Activated CD8-positive, alpha-beta memory T cell treated with anti-CD3 and anti-CD28 coated beads, Interleukin-2, amount 50 U/mL, for 4 hours (primary cell): ENCODE measurements around the gene ATP8A2.

Experiments used
- DNase-seq: peaks from one replicate; pipeline ENCODE4 v3.0.0-alpha.2; 2020

Gene ATP8A2

DNA sequence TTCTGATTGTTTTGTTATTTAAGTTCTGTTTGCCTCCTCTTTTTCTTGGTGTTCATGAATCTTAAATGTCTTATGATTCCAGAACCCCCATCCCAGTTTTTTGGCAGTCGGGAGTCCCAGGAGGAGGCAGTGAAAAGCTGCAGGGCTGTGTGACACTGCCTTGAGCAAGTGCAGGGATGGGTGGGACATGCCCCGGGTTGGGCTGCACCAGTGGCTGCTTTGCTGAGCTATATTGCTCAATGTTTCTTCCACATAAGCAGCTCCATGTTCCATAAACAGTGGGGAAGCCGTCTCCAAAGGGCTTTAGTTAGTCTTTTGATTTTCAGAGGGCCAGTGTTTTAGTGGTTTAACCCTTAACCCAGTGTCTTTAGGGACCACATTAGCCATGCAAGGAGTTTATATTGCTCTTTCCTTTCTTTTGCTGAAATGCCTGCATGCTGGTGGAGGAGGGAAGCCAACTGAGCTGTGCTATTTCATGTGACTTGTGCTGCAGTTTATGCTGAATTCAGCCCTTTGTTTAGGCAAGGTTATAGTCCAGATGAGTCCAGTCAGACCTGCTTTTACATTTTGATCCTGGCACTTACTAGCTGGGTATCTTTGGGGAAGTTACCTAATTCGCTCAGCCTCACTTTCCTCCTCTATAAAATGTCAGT lies 13.1 kb downstream of the ATP8A2 start:
- no peak for DNase-seq

DNA sequence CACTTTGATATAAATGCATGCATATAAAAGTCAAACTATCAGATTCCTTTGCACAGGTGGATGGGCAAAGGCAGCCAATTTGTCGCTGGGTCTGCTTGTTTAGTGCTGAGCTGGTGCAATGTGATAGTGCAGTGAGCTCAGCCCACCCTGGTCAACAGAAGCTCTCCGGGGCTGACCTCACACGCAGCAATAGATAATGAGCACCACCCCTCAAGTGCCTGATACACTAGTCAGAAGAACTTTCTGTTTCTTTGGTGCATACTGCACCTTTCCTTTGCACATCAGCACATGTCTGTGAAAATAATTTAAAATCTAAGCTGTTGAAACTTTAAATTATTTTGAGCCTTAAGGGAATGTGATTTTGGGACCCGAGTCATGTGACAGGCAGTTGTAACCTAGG lies 20.2 kb downstream of the ATP8A2 start:
- no peak for DNase-seq

DNA sequence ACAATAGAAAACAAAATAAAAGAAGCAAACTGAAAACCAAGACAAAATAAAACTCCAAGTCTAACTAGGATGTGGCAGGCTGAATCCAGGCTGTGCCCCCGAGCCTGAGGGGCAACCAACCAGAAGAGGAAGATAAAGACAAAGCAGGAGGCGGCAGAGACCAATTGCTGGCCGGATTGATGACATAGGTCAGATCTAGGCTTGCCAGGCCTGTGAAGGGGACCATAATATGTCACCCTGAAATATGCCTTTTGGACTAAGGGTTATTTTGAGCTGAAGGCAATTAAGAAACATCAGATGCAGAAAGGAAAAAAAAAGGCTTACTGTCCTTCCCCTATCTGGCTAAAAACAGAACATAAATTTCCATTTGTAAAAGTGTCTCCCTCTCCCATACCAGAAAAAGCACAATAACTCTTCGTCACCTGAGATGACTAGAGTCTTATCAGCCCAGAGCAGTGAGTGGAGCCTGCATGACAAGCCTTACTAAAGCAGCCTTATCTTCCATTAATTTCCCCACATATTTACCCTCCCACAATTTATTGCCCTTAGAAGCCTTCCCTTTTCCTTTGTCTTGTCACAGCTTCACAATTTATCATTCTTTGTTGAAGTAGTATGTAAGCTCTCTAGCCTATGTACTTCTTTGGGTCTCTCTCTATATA lies 22.8 kb downstream of the ATP8A2 start:
- no peak for DNase-seq

DNA sequence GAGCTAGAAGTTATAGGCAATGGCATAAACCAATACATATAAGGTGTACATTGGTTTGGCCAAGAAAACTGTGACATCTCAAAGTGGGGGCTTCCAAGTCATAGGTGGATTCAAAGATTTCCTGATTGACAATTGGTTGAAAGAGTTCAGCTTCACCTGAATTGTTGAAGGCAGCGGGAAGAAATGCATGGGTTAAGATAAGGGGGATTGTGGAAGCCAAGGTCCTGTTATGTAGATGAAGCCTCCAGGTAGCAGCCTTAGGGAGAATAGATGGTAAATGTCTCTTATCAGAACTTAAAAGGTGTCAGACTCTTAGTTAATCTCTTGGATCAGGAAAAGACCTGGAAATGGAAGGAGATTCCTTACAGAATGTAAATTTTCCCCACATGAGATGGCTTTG lies 26.0 kb downstream of the ATP8A2 start:
- no peak for DNase-seq

DNA sequence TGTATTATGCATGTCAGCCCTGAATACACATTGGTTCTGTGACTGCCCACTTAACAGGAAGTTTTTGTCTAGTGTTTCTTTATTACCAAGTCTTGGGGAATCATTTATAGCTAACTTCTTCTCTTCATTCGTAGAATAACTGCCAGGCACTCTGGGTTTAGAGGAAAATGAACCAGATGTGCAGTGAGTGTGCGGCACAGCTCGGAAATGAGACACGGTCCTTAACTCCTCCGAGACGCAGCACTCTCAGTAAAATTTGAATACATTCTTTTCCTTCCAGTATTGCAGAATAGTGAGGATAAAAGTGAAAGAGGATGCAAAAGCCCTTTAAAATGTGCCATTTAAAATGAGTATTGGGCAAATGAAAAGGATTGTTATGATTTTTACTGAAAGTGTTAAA lies 29.2 kb downstream of the ATP8A2 start:
- DNase-seq = no peak

DNA sequence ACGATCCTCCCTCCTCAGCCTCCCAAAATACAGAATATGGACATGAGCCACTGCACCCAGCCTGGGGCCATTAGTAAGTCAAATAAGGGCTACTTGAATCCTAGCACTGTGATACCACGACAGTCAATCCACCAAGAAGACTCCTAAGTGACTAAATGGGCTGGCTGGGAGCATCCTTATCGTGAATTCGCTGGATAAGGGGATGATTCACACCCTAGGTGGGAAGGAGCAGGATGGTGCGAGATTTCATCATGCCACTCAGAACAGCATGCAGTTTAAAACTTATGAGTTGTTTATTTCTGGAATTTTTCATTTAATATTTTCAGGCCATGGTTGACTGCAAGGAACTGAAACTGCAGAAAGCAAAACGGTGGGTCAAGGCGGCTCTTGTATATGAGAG lies 30.2 kb downstream of the ATP8A2 start:
- no peak for DNase-seq

DNA sequence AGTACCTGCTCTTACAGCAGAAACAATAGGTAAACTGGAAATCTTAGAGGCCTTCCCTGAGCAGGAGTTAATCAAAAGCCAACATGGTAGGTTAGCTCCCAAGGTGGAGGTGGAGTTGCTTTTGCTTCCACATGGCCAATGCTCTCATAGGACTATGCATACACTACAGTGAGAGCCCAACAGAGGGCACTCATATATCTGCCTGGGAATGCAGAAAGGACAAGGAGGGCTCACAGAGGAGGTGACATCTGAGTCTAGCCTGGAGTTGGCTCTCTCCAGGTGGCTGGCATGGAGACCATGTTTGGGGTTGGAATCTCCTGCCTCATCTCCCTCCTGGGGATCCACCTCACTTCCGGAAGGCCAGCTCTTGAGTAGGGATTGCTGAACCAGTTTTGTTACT lies 34.6 kb downstream of the ATP8A2 start:
- no peak for DNase-seq

DNA sequence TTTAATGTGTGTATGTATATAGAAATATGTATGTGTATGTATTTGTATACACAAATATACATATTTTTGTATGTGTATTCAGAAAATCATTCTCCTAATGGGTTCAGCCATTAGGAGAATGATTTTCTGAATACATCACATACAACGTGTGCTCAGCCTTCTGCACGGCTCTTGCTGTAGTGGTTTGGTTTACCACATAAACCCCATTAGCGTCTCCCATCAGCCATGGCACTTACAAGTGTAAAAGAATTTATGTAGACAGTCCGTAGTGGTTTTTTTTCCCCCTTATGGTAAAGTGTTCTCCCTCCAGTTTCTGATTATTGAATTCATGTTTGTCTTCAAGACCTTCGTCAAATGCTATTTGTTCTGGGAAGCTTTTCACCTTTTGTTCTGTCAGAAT lies 38.2 kb downstream of the ATP8A2 start:
- no peak for DNase-seq

DNA sequence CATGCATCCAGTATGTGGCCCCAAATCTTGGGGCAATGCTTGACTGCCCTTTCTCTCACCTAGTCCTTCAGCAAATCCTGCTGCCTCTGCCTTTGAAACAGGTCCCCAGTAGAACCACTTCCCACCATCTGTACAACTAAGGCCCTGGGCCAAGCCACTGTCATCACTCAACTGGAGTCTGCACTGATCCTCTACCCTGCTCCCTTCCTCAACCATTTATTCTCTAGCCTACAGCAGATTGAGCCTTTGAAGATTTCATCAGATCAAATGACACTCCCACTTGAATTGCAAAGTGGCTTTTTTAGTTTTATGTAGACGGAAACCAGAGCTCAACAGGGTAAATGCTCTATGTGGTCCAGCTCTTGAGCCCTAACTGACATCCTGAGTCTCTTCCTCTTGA lies 43.5 kb downstream of the ATP8A2 start:
- DNase-seq = no peak

DNA sequence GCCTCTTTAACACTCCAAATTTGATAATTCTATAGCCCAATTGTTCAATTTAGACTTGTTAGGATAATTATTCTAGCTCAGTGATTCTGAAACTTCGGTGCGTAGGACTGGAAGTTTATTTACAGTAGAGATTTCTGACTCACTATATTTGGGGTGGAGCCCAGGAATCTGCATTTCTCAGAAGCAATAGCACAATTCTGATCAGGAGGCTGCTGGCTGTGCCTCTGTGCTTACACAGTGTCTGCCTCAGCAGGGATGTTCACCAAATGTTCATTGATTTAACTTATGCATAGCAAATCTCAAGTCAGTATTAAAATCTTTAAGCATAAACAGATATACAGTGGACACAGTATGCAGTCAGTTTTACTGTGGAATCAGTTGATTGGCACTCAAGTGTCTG lies 45.8 kb downstream of the ATP8A2 start:
- DNase-seq = no peak

DNA sequence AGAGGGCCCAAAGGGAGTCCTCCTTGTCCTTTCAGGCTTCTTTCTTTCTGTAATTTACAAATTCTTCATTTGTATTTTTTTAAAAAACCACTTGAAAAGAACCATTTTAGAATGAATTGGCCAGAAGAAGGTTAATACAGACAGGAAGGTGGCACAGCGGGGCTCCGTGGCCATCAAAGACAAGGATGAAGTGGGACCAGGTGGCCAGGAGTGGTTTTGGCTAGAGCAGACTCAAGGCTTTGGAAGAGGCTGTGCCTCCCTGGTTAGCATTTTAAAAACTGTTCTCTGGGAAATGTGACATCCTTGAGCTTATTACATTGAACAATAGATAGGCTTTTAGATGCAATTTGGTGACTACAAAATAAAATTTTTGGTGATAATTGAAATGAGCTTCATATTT lies 48.4 kb downstream of the ATP8A2 start:
- DNase-seq = no peak

DNA sequence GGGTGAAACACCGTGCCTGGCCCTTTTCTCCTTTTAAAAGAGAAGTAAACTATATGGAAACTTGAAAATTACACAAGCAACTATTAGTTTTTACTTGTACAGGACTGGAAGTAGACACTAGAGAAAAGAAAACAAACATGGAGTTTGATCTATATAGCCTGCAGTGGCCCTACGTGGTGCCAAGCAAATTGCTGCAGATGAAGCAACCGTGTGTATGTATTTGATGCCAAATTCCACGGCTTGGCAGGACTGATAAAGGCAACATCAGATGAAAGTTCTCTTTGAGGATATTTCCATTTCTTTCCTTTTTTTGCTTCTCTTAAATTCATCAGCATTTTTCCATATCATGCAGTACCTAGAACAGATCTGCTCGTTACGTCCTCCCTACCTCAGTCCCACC lies 49.8 kb downstream of the ATP8A2 start:
- no peak for DNase-seq

DNA sequence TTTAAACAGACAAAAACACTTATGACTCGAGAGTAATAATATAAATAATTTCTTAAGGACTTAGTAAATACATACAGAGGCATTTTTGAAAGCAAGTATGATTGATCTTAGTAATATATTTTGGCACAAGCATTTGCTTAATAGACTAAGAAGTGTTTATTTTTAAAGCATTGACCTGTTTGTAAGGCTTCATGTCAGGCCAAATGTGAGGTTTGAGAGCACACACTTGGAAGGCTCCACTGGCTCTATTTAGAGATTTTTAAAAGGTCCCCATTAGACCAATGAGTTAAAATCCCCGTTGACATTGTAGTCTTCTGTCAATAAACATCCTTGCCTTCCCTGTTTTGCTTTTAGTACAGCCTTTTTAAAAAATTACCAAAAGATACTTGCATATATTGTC lies 50.4 kb downstream of the ATP8A2 start:
- DNase-seq = no peak

DNA sequence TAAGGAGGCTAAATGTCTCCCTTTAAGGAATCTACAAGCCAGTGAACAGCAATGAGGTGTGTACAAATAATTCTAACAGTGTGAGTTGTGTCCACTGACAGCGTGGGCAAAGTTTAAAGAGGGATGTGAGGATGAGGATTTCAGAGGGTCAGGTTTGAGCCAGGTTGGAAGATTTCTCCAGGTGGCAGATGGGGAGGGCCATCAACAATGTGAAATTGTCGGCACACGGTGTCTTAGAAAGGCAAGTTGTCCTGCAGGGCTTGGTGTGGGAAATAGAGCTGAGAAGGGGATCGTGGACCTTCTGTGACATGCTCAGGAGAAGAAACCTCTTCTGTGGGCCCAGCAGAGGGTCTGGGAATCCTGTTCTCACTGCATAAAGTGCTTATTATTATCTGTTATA lies 52.1 kb downstream of the ATP8A2 start:
- no peak for DNase-seq

DNA sequence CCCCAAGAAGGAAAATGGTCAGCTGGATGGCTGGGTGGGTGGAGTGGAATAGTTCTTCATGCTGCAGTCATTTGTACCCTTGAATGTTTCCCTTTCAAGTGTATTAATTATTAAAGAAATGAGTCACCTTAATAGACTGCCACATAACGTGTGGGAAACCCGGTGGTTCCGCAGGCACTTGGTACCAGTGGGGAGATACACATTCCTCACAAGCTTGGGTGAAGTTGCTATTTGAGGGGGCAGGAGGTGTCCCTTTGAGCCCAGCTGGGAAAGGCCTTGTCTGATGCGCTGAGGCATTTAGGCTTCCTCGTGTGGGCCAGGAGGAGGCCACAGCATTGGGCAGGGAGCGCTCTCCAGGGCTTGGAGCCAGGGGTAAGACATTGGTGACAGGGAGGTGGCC lies 57.7 kb downstream of the ATP8A2 start:
- no peak for DNase-seq

DNA sequence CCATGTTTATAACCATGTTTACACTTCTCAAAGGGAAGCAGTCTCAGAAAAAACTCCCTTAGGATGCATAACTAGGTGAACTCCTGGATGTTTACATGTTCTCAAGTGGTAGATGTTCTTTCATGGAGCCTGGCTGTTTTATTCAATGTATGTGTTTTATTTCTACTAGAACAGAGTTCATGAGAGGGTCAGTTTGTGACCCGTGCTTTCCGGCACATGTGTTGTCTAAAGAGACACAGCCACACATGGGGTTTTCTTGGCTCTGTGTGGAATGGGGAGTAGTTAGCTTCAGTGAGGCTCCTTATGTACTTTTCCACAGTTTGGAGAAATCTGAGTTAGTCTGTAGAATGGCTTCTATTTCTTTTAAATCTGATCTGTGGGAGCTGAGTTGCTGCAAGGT lies 60.9 kb downstream of the ATP8A2 start:
- DNase-seq = no peak

DNA sequence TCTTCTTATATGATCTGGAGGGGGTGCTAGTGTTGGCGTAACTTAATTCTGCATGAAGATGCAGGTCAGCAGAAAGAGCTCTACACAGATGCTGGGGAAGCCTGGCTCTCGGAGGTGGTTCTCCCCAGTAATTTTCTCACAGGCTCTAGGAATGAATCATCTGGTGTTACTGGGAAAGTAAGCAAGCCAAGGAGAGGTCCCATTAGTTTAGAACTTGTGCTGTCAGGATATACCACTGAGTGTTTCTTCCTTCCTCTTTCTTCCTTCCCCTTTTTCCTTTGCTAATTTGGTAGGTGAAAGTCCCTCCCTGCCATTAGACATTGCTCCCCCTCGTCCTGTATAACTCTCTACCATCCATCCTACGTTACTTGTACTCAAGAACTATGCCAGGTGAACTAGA lies 68.3 kb downstream of the ATP8A2 start:
- no peak for DNase-seq

DNA sequence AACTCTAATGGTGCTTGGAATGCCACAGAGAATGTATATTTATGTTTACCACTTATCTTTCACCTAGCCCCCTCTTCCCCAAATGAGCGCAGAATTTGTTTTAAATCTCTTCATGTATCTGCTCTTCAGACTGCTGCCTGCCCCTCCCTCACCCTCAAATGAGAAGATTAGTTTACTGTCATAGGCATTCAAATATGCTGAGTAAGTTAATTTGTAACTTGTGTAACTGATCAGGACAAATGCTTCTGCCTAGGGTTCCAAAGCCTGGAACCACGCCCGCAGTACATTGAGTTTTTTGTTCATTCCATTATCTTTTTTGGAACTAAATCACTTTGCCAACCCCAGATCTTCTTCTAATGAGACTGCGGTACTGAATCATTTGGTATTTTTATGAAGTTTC lies 74.5 kb downstream of the ATP8A2 start:
- DNase-seq = no peak

DNA sequence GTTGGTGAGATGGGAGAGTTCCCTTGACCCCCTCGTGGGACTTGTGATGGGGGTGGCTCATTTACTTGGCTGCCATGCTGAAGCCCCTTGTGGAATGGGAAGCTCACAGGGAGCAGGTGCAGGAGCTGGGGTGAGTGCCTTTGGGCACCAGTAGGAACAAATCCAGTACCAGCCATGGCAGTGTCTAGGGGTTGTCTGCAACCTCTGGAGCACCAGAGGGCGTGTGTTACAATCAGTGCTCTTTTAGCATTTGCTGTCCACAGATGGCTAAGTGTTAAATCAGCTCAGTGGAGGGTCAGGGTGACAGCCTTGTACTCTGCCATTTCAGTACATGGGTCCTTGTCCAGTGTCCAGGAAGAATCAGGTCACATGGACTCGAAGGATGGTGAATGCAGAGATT lies 75.6 kb downstream of the ATP8A2 start:
- no peak for DNase-seq

DNA sequence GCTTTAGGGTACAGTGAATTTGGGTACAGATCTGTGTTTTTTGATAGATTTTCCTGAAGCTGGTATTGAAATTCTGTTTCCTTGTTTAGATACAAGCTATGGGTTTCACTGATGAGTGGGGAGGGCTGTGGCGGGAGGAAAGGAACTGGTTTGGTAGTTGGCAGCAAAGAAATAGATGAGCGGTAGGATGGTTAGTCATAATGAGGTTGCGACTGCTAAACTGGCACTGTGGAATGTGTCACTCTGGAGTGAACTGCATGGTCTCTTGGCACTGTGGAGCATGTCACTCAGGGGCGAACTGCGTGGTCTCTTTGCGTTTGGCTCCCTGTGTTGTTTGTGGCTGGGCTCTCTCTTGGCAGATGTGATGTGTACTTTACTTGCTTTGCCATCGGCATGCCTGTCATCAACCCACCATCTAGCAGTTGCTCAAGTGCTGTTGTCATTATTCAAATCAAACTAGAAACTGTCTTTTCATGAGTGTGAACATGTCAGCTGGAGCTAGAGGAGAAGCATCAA lies 82.1 kb downstream of the ATP8A2 start:
- DNase-seq = no peak

DNA sequence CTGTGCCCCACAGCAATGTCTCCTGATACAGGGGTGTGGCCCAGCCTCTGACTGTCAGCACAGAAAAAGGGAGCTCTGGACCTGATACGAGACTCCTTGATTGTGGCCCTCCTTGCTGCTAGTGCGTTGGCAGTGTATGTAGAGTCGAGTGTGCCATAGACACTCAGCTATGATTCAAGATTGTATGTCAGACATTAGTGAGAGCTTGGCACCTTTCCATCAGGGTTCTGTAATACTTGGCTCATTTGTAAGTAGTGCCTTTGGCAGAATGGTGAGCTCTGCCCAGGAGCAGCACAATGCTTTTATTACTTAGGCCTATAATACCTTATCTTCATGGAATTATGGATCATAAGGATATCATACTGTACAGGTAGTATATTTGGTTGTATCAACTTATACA lies 83.4 kb downstream of the ATP8A2 start:
- no peak for DNase-seq

DNA sequence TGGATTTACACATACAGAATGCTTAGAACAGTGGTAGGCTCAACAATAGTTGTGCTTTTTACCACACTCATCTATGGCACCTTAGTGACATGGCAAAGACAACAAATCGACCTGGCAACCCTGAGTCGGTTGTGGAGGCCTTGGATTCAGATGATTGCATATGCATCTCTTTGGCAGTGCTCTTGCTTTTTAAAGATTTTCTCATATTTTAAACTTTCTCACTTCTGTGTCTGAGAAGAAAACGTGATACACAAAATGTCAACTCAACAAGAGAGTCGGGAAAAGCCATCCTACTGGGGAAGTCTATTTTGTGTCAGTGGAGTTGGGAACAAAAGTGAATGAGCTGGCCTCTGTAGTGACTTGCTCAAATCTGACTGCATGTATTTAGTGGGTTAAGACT lies 85.8 kb downstream of the ATP8A2 start:
- no peak for DNase-seq

DNA sequence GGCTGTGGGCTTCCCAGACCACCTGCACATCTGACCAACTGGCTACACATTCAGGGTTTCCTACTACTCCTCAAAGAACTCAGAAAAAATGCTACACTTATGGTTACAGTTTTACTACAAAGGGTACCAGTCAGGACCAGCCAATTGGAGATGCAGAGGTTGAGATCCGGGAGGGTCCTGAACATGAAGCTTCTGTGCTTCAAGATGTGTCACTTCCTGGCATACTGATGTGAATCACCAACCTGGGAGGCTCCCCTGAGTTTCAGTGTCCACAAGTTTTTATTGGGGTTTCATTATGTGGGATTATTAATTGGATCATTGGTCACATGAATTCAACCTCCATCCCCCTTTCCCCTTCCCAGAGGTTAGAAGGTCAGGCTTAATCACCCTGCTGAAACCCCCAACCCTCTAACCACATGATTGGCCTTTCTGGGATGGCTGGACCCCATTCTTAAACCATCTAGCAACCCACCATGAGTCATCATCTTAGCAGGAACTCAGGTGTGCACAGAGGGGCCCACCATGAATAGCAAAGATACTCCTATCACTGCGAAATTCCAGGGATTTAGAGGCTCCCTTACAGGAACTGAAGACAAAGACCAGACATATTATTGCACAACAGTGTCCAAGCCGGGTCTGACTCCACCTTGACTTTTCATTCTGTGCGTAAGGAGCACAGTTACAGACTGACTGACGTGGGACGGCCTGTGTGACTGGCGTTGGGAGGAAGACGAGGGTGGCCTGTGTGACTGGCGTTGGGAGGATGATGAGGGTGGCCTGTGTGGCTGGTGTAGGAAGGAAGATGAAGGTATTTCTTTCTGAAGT lies 90.7 kb downstream of the ATP8A2 start:
- no peak for DNase-seq

DNA sequence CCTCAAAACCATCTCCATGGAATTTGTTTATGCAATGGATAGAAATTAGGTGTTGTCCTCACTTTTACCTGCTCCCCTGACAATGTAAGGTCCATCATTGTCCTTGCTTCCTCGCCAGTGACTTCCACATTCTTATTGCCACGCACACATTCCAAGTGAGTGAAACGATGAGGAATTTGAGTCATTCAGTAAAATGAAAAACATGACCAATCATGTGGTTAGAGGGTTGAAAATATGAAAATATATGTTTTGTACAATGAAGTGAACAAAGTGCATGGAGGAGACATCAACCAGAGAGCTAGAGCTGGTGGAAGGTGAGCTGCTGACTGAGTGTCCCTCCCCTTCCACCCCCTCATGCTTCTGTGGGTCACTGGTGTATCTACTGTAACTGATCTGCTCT lies 91.7 kb downstream of the ATP8A2 start:
- no peak for DNase-seq
